ENCODE measurements around the gene RABEPK.
A peak's percentile ranks its signal among the peaks of the same experiment; 100 is the strongest.
"Not testable (repeated sequence)": the region's sequence is repeated elsewhere in the genome, so short reads cannot be mapped to it uniquely, and the experiment has no call there.

The RABEPK gene

GRCh38 chr9:125195591-125195990 lies 4.8 kb upstream of the RABEPK start:
- not testable (repeated sequence) for DNase-seq (ENCODE audit: low read depth in 2 of 2)

DNA sequence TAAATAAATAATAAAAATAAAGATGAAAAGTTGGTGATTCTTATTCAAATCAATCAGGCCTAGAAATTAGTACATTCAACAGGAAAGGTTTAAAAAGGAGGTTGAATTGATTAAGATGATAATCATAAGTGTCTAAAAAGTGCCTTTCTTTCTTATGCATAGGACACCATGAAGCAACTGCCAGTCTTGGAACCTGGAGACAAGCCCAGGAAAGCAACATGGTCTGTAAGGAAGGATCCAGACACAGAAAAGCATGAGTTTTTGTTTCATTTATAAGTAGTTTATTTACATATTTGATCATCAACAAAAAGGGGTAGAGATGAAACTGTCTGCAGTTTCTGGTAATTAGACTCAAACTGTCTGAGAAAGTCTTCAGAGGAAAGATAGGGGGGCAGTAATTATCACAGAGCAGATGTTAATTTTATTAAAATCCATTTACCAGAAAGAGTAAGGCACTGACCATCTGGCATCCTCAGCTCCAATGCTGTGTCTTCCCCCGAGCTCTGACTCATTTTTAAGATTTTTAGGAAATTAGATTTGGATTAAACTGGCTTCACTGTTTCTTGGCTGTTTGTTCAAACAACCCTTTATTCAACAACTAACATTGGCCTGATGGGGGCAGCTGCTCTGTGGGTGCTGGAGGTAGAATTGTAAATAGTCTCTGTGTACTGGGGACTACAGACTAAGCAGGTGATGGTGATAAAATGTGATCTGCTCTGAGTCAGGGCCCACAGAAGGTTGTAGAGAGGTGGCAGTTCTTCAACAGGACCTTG lies 2.7 kb downstream of the RABEPK start:
- no peak for DNase-seq (ENCODE audit: low read depth in 2 of 2)

DNA sequence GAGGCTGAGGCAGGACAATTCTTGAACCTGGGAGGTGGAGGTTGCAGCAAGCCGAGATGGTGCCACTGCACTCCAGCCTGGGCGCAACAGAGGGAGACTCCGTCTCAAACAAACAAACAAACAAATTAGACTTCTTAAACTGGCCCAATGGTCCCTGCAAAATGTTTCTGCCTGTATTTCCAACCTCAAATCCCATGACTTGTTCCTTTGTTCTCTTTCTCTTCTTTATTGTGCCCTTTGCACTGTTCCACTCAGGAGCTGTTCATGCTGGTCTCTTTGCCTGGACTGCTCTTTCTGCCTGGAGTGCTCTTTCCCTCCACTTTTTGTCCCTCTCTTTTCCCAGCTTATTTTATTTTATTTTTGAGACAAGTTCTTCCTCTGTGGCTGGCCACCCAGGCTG lies 4.1 kb downstream of the RABEPK start:
- no peak for DNase-seq (ENCODE audit: low read depth in 2 of 2)

DNA sequence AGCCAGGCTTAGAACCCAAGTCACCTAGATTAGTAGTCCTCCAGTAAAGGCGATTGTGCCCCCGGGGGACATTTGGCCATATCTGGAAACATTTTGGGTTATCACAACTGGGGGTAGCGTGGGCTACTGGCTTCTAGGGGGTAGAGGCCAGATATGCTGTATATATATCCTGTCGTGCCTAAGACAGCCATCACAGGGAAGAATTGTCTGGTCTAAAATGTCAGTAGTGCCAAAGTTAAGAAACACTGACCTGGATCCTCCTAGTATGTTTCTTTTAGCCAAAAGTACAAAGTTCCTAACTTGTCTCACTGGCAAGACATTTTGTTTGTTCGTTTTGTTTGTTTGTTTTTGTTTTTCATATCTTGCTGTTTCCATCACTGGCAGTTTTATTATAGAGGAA lies 13.8 kb downstream of the RABEPK start:
- DNase-seq (ENCODE audit: low read depth in 2 of 2): no peak

- DNase-seq (ENCODE audit: low read depth in 2 of 2): no peak
Observed at GRCh38 chr9:125218621-125219020, 18.3 kb downstream of the RABEPK start.

DNA sequence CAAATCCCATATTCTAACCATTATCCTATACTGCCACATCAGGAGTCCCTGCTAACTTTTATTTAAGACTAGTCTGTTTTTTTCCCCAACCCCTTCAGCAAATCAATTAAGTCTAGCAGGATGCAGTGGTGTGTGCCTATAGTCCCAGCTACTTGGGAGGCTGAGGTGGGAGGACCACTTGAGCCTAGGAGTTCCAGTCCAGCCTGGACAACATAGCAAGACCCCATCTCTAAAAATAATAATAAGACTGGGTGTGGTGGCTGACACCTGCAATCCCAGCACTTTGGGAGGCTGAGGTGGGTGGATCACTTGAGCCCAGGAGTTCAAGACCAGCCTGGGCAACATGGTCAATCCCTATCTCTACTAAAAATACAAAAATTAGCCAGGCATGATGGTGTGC lies 24.5 kb downstream of the RABEPK start:
- not testable (repeated sequence) for DNase-seq (ENCODE audit: low read depth in 2 of 2)

- no peak for DNase-seq (ENCODE audit: low read depth in 2 of 2)
Observed at GRCh38 chr9:125227761-125228160, 27.4 kb downstream of the RABEPK start.

DNA sequence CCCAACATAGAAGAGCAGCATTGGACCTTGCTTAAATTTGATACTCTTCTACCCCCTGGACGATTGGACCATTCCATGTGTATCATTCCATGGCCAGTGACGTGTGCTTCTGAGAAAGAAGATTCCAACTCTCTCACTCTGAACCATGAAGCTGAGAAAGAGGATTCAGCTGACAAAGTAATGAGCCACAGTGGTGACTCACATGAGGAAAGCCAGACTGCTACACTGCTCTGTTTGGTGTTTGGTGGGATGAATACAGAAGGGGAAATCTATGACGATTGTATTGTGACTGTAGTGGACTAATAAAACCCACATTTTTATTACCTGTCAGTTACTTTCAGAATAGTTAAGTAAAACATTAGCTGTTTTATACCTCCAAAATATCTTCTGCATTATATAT lies 33.3 kb downstream of the RABEPK start:
- no peak for DNase-seq (ENCODE audit: low read depth in 2 of 2)

- not testable (repeated sequence) for DNase-seq (ENCODE audit: low read depth in 2 of 2)
Observed at GRCh38 chr9:125234099-125234498, 33.8 kb downstream of the RABEPK start.

DNA sequence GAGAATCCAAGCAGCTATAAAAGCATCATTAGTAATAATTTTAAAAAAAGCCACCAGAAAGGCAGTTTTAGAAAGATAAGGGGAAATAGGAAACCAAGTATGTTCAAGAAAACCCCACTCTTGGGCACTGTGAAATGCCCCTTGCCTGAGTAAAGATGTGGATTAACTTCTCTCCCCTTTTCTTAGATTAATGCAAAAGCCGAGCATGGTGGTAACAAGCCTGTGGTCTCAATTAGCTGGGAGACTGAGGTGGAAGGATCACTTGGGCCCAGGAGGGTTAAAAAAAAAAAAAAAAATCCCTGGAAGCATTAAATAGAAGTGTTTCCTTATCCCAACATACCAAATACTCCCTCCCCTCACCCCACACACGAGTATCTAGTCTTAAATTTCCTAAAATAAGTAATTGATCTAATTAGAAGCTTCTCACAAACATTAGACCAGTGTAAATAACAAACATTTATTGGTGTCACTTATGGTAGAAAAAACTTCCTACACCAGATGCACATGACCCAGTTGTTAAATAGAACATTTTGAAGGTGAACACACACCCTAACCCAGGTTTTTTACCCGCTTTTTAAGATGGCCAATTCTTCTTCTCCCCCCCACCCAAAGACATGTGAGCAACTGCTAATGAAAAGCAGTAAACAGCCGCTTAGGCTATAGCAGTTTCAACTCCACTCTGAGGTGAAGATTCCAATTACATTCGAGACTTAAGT lies 35.6 kb downstream of the RABEPK start:
- no peak for DNase-seq (ENCODE audit: low read depth in 2 of 2)

- not testable (repeated sequence) for DNase-seq (ENCODE audit: low read depth in 2 of 2)
Observed at GRCh38 chr9:125236520-125237159, 36.3 kb downstream of the RABEPK start.

- DNase-seq (ENCODE audit: low read depth in 2 of 2): no peak
Observed at GRCh38 chr9:125238127-125238914, 38.0 kb downstream of the RABEPK start.

DNA sequence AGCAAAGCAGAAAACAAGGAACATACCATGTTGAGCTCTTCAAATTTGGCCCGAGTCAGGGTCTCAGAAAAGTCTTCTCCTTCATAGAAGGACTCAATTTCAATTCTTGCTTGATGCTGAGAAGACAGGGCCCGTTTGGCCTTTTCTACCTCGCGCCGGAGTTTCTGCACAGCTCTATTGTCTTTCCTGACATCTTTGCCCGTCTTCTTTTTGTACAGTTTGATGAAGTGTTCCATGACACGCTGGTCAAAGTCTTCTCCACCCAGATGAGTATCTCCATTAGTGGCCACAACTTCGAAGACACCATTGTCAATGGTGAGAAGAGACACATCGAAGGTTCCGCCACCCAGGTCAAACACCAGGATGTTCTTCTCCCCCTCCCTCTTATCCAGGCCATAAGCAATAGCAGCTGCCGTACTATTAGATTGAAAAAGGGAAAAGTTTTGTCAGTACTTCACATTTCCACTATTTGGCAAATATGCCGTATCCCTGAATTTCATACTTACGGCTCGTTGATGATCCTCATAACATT lies 38.6 kb downstream of the RABEPK start:
- no peak for DNase-seq (ENCODE audit: low read depth in 2 of 2)

GRCh38 chr9:125239631-125240597 lies 39.6 kb downstream of the RABEPK start:
- DNase-seq (ENCODE audit: low read depth in 2 of 2): no peak

DNA sequence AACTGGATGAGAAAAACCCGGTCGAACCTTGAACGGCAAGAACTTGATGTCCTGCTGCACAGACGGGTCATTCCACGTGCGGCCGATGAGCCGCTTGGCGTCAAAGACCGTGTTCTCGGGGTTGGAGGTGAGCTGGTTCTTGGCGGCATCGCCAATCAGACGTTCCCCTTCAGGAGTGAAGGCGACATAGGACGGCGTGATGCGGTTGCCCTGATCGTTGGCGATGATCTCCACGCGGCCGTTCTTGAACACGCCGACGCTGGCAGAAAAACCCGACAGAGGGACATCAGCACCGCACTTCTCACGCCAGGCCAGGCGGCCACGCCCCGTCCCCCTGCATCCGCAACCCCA lies 40.3 kb downstream of the RABEPK start:
- no peak for DNase-seq (ENCODE audit: low read depth in 2 of 2)

GRCh38 chr9:125241000-125241862 lies 40.9 kb downstream of the RABEPK start, which contains the start of gene HSPA5:
HSPA5 (minus strand) TSS chr9:125241343; CDS start chr9:125241126, 217 bp downstream.
- DNase-seq (ENCODE audit: low read depth in 2 of 2): peak; percentile 97 to 98

GRCh38 chr9:125241863-125242739 lies 41.8 kb downstream of the RABEPK start:
- DNase-seq (ENCODE audit: low read depth in 2 of 2): peak in 1 of 2 donors; percentile 3

GRCh38 chr9:125243792-125244260 lies 43.5 kb downstream of the RABEPK start:
- DNase-seq (ENCODE audit: low read depth in 2 of 2): no peak

Measured in stimulated activated CD4-positive, alpha-beta T cell treated with anti-CD3 and anti-CD28 coated beads, Interleukin-1b, Interleukin-23, amount 100 ng/mL, for 1 hour (primary cell).